ENCODE measurements around the gene MAEA.

MAEA gene

GRCh38 chr4:1249731-1250526 lies 39.8 kb upstream of the MAEA start:
- DNase-seq (ENCODE audit: low spot score) = no peak

GRCh38 chr4:1250527-1250812 lies 39.2 kb upstream of the MAEA start:
- no peak for DNase-seq (ENCODE audit: low spot score)

- DNase-seq (ENCODE audit: low spot score) = no peak
Measured at GRCh38 chr4:1250921-1251772, 38.5 kb upstream of the MAEA start.

- DNase-seq (ENCODE audit: low spot score) = no peak
Measured at GRCh38 chr4:1251773-1252066, 38.0 kb upstream of the MAEA start.

GRCh38 chr4:1252928-1253492 lies 36.7 kb upstream of the MAEA start:
- DNase-seq (ENCODE audit: low spot score) = no peak

GRCh38 chr4:1253831-1254230 lies 35.9 kb upstream of the MAEA start:
- DNase-seq (ENCODE audit: low spot score) = no peak

GRCh38 chr4:1255151-1255550 lies 34.5 kb upstream of the MAEA start:
- DNase-seq (ENCODE audit: low spot score) = no peak

- DNase-seq (ENCODE audit: low spot score) = no peak
Measured at GRCh38 chr4:1255699-1256098, 34.0 kb upstream of the MAEA start.

- DNase-seq (ENCODE audit: low spot score) = no peak
Measured at GRCh38 chr4:1258457-1258856, 31.2 kb upstream of the MAEA start.

GRCh38 chr4:1259966-1260365 lies 29.7 kb upstream of the MAEA start:
- DNase-seq (ENCODE audit: low spot score) = no peak

- DNase-seq (ENCODE audit: low spot score) = no peak
Measured at GRCh38 chr4:1260418-1261106, 29.1 kb upstream of the MAEA start.

- no peak for DNase-seq (ENCODE audit: low spot score)
Measured at GRCh38 chr4:1261107-1261928, 28.4 kb upstream of the MAEA start.

- DNase-seq (ENCODE audit: low spot score) = no peak
Measured at GRCh38 chr4:1264942-1265341, 24.7 kb upstream of the MAEA start.

- no peak for DNase-seq (ENCODE audit: low spot score)
Measured at GRCh38 chr4:1265351-1265750, 24.3 kb upstream of the MAEA start.

- no peak for DNase-seq (ENCODE audit: low spot score)
Measured at GRCh38 chr4:1266881-1267763, 22.6 kb upstream of the MAEA start.

GRCh38 chr4:1269209-1269608 lies 20.5 kb upstream of the MAEA start:
- no peak for DNase-seq (ENCODE audit: low spot score)

- no peak for DNase-seq (ENCODE audit: low spot score)
Measured at GRCh38 chr4:1271686-1272085, 18.0 kb upstream of the MAEA start.

- no peak for DNase-seq (ENCODE audit: low spot score)
Measured at GRCh38 chr4:1274871-1275270, 14.8 kb upstream of the MAEA start.

- no peak for DNase-seq (ENCODE audit: low spot score)
Measured at GRCh38 chr4:1276984-1277383, 12.7 kb upstream of the MAEA start.

GRCh38 chr4:1277667-1278665 lies 11.7 kb upstream of the MAEA start:
- no peak for DNase-seq (ENCODE audit: low spot score)

All from hematopoietic multipotent progenitor cell treated with erythropoietin and hydrocortisone succinate and interleukin-3 and kit ligand, for 15 days (in vitro differentiated cells).